Measurements from ENCODE around the gene HACD3.

DNA sequence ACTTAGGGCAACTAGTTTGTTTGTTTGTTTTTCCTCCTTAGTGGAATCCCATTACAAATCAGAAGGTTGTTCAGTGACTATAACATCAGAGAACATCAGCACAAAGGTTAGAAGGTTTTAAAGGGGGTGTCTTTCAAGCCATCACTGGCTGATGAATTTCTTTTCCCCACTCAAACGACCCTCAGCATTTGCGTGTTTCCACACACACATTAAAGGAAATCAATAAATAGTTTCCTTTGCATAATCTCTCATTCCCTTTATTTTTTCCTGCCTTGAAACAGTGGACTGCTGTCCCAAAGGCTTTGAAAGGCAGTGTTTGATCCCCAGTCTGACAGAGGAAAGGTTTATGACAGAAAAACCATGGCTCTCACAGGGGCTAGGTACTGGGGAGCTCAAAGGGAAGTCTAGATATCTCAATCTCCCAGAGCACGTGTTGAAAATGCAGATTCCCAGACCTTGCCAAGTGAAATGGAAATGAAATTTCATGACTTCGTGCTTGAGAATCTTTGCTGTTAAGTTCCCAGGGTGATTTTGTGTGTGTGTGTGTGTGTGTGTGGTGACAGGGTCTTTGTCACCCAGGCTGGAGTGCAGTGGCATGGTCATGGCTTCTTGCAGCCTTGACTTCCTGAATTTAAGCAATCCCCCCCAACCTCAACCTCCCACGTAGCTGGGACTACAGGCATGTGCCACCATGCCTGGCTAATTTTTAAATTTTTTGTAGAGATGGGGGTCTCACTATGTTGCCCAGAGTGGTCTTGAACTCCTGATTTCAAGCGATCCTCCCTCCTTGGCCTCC is 82.9 kb downstream of the HACD3 start:
- no peak for TF ChIP-seq EGR1 (IDR thresholded peaks at IDR 0.05)
- TF ChIP-seq, protein P1, sequence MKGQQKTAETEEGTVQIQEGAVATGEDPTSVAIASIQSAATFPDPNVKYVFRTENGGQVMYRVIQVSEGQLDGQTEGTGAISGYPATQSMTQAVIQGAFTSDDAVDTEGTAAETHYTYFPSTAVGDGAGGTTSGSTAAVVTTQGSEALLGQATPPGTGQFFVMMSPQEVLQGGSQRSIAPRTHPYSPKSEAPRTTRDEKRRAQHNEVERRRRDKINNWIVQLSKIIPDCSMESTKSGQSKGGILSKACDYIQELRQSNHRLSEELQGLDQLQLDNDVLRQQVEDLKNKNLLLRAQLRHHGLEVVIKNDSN (IDR thresholded peaks at IDR 0.05), result no peak
- TF ChIP-seq, protein P2, sequence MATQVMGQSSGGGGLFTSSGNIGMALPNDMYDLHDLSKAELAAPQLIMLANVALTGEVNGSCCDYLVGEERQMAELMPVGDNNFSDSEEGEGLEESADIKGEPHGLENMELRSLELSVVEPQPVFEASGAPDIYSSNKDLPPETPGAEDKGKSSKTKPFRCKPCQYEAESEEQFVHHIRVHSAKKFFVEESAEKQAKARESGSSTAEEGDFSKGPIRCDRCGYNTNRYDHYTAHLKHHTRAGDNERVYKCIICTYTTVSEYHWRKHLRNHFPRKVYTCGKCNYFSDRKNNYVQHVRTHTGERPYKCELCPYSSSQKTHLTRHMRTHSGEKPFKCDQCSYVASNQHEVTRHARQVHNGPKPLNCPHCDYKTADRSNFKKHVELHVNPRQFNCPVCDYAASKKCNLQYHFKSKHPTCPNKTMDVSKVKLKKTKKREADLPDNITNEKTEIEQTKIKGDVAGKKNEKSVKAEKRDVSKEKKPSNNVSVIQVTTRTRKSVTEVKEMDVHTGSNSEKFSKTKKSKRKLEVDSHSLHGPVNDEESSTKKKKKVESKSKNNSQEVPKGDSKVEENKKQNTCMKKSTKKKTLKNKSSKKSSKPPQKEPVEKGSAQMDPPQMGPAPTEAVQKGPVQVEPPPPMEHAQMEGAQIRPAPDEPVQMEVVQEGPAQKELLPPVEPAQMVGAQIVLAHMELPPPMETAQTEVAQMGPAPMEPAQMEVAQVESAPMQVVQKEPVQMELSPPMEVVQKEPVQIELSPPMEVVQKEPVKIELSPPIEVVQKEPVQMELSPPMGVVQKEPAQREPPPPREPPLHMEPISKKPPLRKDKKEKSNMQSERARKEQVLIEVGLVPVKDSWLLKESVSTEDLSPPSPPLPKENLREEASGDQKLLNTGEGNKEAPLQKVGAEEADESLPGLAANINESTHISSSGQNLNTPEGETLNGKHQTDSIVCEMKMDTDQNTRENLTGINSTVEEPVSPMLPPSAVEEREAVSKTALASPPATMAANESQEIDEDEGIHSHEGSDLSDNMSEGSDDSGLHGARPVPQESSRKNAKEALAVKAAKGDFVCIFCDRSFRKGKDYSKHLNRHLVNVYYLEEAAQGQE (IDR thresholded peaks at IDR 0.05; ENCODE audit: low read depth), result no peak
